ENCODE data around the gene GARIN3. TPM values are rescaled to one million over a fixed set of nuclear protein-coding genes. Genes with fewer than 3 reads are reported as not detected.

GARIN3 gene
- total and polyA plus RNA-seq, 2 donors (not counting 1 experiment from before 2014, with no cell fraction given), result not detected

GRCh38 chr5:157157293-157157891 lies 8.7 kb downstream of the GARIN3 start:
- no peaks in the 10 kb centered on the region for H3K27me3 Mint-ChIP-seq
- Histone ChIP-seq H4K20me1 (ENCODE audit: control insufficient read depth, insufficient read depth, low read length, poor library complexity, severe bottlenecking) (no peaks in the 10 kb centered on the region), H3K36me3 (replicated peaks in 1 of 2; ENCODE audit: control extremely low read depth in 1 of 2, control insufficient read depth in 1 of 2, extremely low read depth in 1 of 2, insufficient read depth in 2 of 2, low read length in 1 of 2) (no peaks in the 10 kb centered on the region), H3K4me2 (replicated peaks; ENCODE audit: low read depth, low read length, poor library complexity, severe bottlenecking) (no peak overlapping the region), H3K4me3 (ENCODE audit: control extremely low read depth in 1 of 5, extremely low read depth in 1 of 5, insufficient read depth in 1 of 5, low read depth in 2 of 5, low read length in 4 of 5) (no peak overlapping the region), H3K9me3 (ENCODE audit: control extremely low read depth in 1 of 3, control insufficient read depth in 2 of 3, insufficient read depth in 1 of 3, low read length in 2 of 3) (no peaks in the 10 kb centered on the region), H3K27ac (ENCODE audit: low read length in 2 of 2) (no peak overlapping the region), H3K79me2 (ENCODE audit: control insufficient read depth, insufficient read depth, low read length) (no peaks in the 10 kb centered on the region), H2AFZ (ENCODE audit: insufficient read depth, low read depth, low read length, poor library complexity, severe bottlenecking) (no peak overlapping the region), H3K27me3 (replicated peaks in 1 of 4; ENCODE audit: control extremely low read depth in 1 of 4, control insufficient read depth in 3 of 4, insufficient read depth in 4 of 4, low read length in 3 of 4) (no peaks in the 10 kb centered on the region), H3K4me1 (ENCODE audit: control insufficient read depth in 2 of 2, insufficient read depth in 2 of 2, low read length in 2 of 2) (no peaks in the 10 kb centered on the region), H3K9ac (ENCODE audit: low read length) (no peak overlapping the region)
- TF ChIP-seq, protein P1, sequence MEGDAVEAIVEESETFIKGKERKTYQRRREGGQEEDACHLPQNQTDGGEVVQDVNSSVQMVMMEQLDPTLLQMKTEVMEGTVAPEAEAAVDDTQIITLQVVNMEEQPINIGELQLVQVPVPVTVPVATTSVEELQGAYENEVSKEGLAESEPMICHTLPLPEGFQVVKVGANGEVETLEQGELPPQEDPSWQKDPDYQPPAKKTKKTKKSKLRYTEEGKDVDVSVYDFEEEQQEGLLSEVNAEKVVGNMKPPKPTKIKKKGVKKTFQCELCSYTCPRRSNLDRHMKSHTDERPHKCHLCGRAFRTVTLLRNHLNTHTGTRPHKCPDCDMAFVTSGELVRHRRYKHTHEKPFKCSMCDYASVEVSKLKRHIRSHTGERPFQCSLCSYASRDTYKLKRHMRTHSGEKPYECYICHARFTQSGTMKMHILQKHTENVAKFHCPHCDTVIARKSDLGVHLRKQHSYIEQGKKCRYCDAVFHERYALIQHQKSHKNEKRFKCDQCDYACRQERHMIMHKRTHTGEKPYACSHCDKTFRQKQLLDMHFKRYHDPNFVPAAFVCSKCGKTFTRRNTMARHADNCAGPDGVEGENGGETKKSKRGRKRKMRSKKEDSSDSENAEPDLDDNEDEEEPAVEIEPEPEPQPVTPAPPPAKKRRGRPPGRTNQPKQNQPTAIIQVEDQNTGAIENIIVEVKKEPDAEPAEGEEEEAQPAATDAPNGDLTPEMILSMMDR (IDR thresholded peaks at IDR 0.05), result no peak
- no peak for TF ChIP-seq EZH2 (IDR thresholded peaks at IDR 0.05; ENCODE audit: borderline replicate concordance, insufficient read depth, low read depth, low read length, poor library complexity, severe bottlenecking)
- ChIA-PET POLR2A (interaction anchor here (0.6 kb wide), 1 partner anchor 84 kb away, joined by 4 read pairs; no protein-coding TSS in a partner anchor), CTCF (interaction anchor here (0.7 to 1.7 kb wide), 3 partner anchors 8 to 171 kb away, joined by 3 to 4 read pairs (median 4); no protein-coding TSS in a partner anchor)
- intact Hi-C loops (cut with micrococcal nuclease), result loop anchor here (10.0 kb wide), 1 partner anchor 47 kb away; no protein-coding TSS in a partner anchor
- DNase-seq (no peak), ATAC-seq (ENCODE audit: low read depth) (no peak)
- H3K9me3 Mint-ChIP-seq (ENCODE audit: insufficient read depth), result no peaks in the 10 kb centered on the region
- no peak overlapping the region for H3K4me3 Mint-ChIP-seq
- no peaks in the 10 kb centered on the region for H3K4me1 Mint-ChIP-seq
- no peak overlapping the region for H3K27ac Mint-ChIP-seq
- WGBS (ENCODE audit: insufficient coverage), result no CpG with 5 or more reads among the region's 1 CpG

DNA sequence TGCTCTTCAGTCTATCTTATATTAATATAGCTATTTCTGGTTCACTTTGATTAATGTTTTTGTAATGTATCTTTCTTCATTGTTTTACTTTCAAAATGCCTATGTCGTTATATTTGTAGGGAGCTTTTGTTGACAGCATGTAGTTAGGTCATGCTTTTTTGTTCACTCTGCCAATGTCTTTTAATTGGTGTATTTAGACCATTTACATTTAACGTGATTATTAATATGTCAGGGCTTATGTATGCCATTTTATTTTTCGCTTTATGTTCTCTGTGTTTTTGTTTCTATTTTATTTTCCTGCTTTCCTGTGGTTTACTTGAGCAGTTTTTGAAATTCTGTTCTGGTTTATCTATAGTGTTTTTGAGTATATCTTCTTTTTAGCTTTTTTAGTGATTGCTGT lies 10.8 kb downstream of the GARIN3 start:
- ChIA-PET CTCF (interaction anchor here (2.2 kb wide), 1 partner anchor 98 kb away, joined by 6 read pairs; no protein-coding TSS in a partner anchor), POLR2A (interaction anchor here (0.6 kb wide), 1 partner anchor 152 kb away, joined by 5 read pairs; no protein-coding TSS in a partner anchor)
- no peaks in the 10 kb centered on the region for H3K27me3 ChIP-seq (replicated peaks in 1 of 4; ENCODE audit: control extremely low read depth in 1 of 4, control insufficient read depth in 3 of 4, insufficient read depth in 4 of 4, low read length in 3 of 4)
- no peak overlapping the region for H3K4me2 ChIP-seq (replicated peaks; ENCODE audit: low read depth, low read length, poor library complexity, severe bottlenecking)
- no peak overlapping the region for H3K27ac ChIP-seq (ENCODE audit: low read length in 2 of 2)
- Mint-ChIP-seq H3K27me3 (no peaks in the 10 kb centered on the region), H3K4me1 (no peaks in the 10 kb centered on the region), H3K4me3 (no peak overlapping the region), H3K27ac (no peak overlapping the region), H3K9me3 (ENCODE audit: insufficient read depth) (no peaks in the 10 kb centered on the region)
- ATAC-seq (ENCODE audit: low read depth) (no peak), DNase-seq (no peak)
- no peaks in the 10 kb centered on the region for H3K79me2 ChIP-seq (ENCODE audit: control insufficient read depth, insufficient read depth, low read length)
- H2AFZ ChIP-seq (ENCODE audit: insufficient read depth, low read depth, low read length, poor library complexity, severe bottlenecking), result no peak overlapping the region
- H3K9me3 ChIP-seq (ENCODE audit: control extremely low read depth in 1 of 3, control insufficient read depth in 2 of 3, insufficient read depth in 1 of 3, low read length in 2 of 3), result no peaks in the 10 kb centered on the region
- no peaks in the 10 kb centered on the region for H3K36me3 ChIP-seq (replicated peaks in 1 of 2; ENCODE audit: control extremely low read depth in 1 of 2, control insufficient read depth in 1 of 2, extremely low read depth in 1 of 2, insufficient read depth in 2 of 2, low read length in 1 of 2)
- no peaks in the 10 kb centered on the region for H3K4me1 ChIP-seq (ENCODE audit: control insufficient read depth in 2 of 2, insufficient read depth in 2 of 2, low read length in 2 of 2)
- no peaks in the 10 kb centered on the region for H4K20me1 ChIP-seq (ENCODE audit: control insufficient read depth, insufficient read depth, low read length, poor library complexity, severe bottlenecking)
- intact Hi-C loops (cut with micrococcal nuclease), result loop anchor here (10.0 kb wide), 1 partner anchor 50 kb away; no protein-coding TSS in a partner anchor
- TF ChIP-seq, protein P1 (IDR thresholded peaks at IDR 0.05), result no peak
- TF ChIP-seq EZH2 (IDR thresholded peaks at IDR 0.05; ENCODE audit: borderline replicate concordance, insufficient read depth, low read depth, low read length, poor library complexity, severe bottlenecking), result no peak
- no CpG with 5 or more reads among the region's 3 CpGs for WGBS (ENCODE audit: insufficient coverage)
- H3K9ac ChIP-seq (ENCODE audit: low read length), result no peak overlapping the region
- H3K4me3 ChIP-seq (ENCODE audit: control extremely low read depth in 1 of 5, extremely low read depth in 1 of 5, insufficient read depth in 1 of 5, low read depth in 2 of 5, low read length in 4 of 5), result no peak overlapping the region

Data from B cell (primary cell).